GM19468 (cell line): ENCODE measurements around the gene ZNF791.
"Not testable (repeated sequence)": the region's sequence is repeated elsewhere in the genome, so short reads cannot be mapped to it uniquely, and the experiment has no call there.

Source experiments
- ATAC-seq: cut with Tn5 transposase; IDR thresholded peaks from one replicate; pipeline ENCODE4 v1.9.1; 2021; ENCODE audit warnings: mild to moderate bottlenecking, moderate library complexity, moderate number of reproducible peaks; ENCODE audit not compliant: unreplicated experiment; ENCODE audit errors: extremely low read depth

The ZNF791 gene

GRCh38 chr19:12610540-12611360 lies at the start of gene ZNF791, which contains the start of gene ZNF490:
TSS of gene ZNF791 (plus strand) at chr19:12610920. CDS start at chr19:12611080, 160 bp downstream.
TSS of gene ZNF490 (minus strand) at chr19:12610813. CDS start at chr19:12610680, 133 bp downstream.
- ATAC-seq, result peak; percentile 59

- no peak for ATAC-seq
Observed at GRCh38 chr19:12564016-12564664, 46.6 kb upstream of the ZNF791 start.

GRCh38 chr19:12566380-12566779 lies 44.3 kb upstream of the ZNF791 start:
- ATAC-seq, result not testable (repeated sequence)

- ATAC-seq, result no peak
Observed at GRCh38 chr19:12567951-12568350, 42.8 kb upstream of the ZNF791 start.

- ATAC-seq, result no peak
Observed at GRCh38 chr19:12574036-12574435, 36.7 kb upstream of the ZNF791 start.

- ATAC-seq, result no peak
Observed at GRCh38 chr19:12578641-12579040, 32.1 kb upstream of the ZNF791 start.

- ATAC-seq, result no peak
Observed at GRCh38 chr19:12580180-12580694, 30.5 kb upstream of the ZNF791 start.

GRCh38 chr19:12581100-12581499 lies 29.6 kb upstream of the ZNF791 start:
- ATAC-seq, result no peak

- no peak for ATAC-seq
Observed at GRCh38 chr19:12596485-12596884, 14.2 kb upstream of the ZNF791 start.

- no peak for ATAC-seq
Observed at GRCh38 chr19:12596927-12597548, 13.7 kb upstream of the ZNF791 start.

- no peak for ATAC-seq
Observed at GRCh38 chr19:12597594-12597993, 13.1 kb upstream of the ZNF791 start.

- ATAC-seq, result no peak
Observed at GRCh38 chr19:12603714-12604113, 7.0 kb upstream of the ZNF791 start.

GRCh38 chr19:12606796-12607195 lies 3.9 kb upstream of the ZNF791 start:
- ATAC-seq, result no peak

GRCh38 chr19:12607631-12608030 lies 3.1 kb upstream of the ZNF791 start:
- no peak for ATAC-seq

GRCh38 chr19:12611361-12611699 lies 610 bp downstream of the ZNF791 start:
- ATAC-seq, result no peak

- no peak for ATAC-seq
Observed at GRCh38 chr19:12617646-12618045, 6.9 kb downstream of the ZNF791 start.

GRCh38 chr19:12621253-12622024 lies 10.7 kb downstream of the ZNF791 start:
- not testable (repeated sequence) for ATAC-seq

- no peak for ATAC-seq
Observed at GRCh38 chr19:12623361-12624031, 12.8 kb downstream of the ZNF791 start.

- no peak for ATAC-seq
Observed at GRCh38 chr19:12626958-12627357, 16.2 kb downstream of the ZNF791 start.
